GM21528 (cell line): Measurements from ENCODE around the gene CHMP6.

Experiments used
- ATAC-seq: cut with Tn5 transposase; IDR thresholded peaks from one replicate; pipeline ENCODE4 v1.9.1; 2021; ENCODE audit warnings: mild to moderate bottlenecking, moderate library complexity; ENCODE audit not compliant: unreplicated experiment, low FRiP score

Gene CHMP6

GRCh38 chr17:80992077-80992947, 671 bp downstream of the CHMP6 start:
- ATAC-seq = peak; percentile 33

GRCh38 chr17:80992948-80993624, 1.4 kb downstream of the CHMP6 start:
- no peak for ATAC-seq

- no peak for ATAC-seq
These were observed 3.5 kb downstream of the CHMP6 start for GRCh38 chr17:80995131-80995530.

GRCh38 chr17:80996422-80997305, 5.0 kb downstream of the CHMP6 start:
- ATAC-seq = no peak

- no peak for ATAC-seq
These were observed 5.9 kb downstream of the CHMP6 start for GRCh38 chr17:80997424-80998117.

GRCh38 chr17:80998118-80998747, 6.6 kb downstream of the CHMP6 start:
- no peak for ATAC-seq

- no peak for ATAC-seq
These were observed 7.3 kb downstream of the CHMP6 start for GRCh38 chr17:80998748-80999535.

GRCh38 chr17:80999536-81000333, 8.1 kb downstream of the CHMP6 start:
- no peak for ATAC-seq

- ATAC-seq = no peak
These were observed 8.6 kb downstream of the CHMP6 start for GRCh38 chr17:81000334-81000630.

- ATAC-seq = no peak
These were observed 9.2 kb downstream of the CHMP6 start for GRCh38 chr17:81000631-81001357.

GRCh38 chr17:81002013-81002384, 10.4 kb downstream of the CHMP6 start:
- ATAC-seq = no peak

GRCh38 chr17:81002409-81003361, 11.0 kb downstream of the CHMP6 start:
- no peak for ATAC-seq

GRCh38 chr17:81003711-81004475, 12.3 kb downstream of the CHMP6 start:
- ATAC-seq = no peak

- no peak for ATAC-seq
These were observed 15.2 kb downstream of the CHMP6 start for GRCh38 chr17:81006891-81007290.

GRCh38 chr17:81008140-81008539, 16.5 kb downstream of the CHMP6 start:
- no peak for ATAC-seq

- ATAC-seq = no peak
These were observed 17.5 kb downstream of the CHMP6 start for GRCh38 chr17:81009136-81009535.
